ENCODE measurements around the gene MORF4L2. TPM values are rescaled to one million over a fixed set of nuclear protein-coding genes. Genes with fewer than 3 reads are reported as not detected.
"Not testable (repeated sequence)": the region's sequence is repeated elsewhere in the genome, so short reads cannot be mapped to it uniquely, and the experiment has no call there.

Gene MORF4L2
- total and polyA plus RNA-seq, 2 experiments from 2014 or later: 482 to 664 TPM

DNA sequence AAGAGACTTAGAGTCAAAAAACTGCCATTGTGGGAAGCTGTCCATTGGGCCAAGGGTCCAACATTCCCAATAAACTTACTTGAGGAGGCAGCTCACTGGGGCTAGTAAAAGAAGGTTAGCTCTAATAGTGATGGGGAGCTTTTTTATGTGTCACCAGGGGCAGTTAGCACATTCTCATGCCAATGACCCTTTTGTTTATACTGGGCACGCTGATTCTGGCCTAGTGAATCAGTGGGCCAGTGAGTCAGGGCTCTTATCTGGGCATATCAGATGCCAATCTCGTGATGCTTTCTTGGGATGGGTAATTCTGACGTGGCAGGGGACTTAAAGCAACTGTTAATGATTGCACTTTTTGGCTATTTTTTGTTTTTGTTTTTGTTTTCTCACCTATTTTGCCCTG lies 29.9 kb downstream of the MORF4L2 start:
- peak; percentile 90 for DNase-seq
- Histone ChIP-seq H3F3A (ENCODE audit: insufficient read depth) (peaks cover 13% of the 10 kb centered on the region; the same call in 1 of the 2 replicates), H3K4me2 (ENCODE audit: unreplicated experiment) (no peak overlapping the region), H3K9me2 (ENCODE audit: insufficient read depth) (no peaks in the 10 kb centered on the region), H3K9me3 (ENCODE audit: low read depth) (no peaks in the 10 kb centered on the region), H2AFZ (no peak overlapping the region), H4K20me1 (ENCODE audit: insufficient read depth) (no peaks in the 10 kb centered on the region), H3K4me1 (ENCODE audit: insufficient read depth) (peaks cover 11% of the 10 kb centered on the region), H3K9ac (0 out of 2 replicates have a peak overlapping the region, but pooled peaks have one; percentile 49), H3K27ac (peak overlapping the region; percentile 94), H3K27me3 (replicated peaks; ENCODE audit: insufficient read depth) (no peaks in the 10 kb centered on the region), H3K79me2 (ENCODE audit: insufficient read depth) (no peaks in the 10 kb centered on the region), H3K36me3 (ENCODE audit: low read depth) (no peaks in the 10 kb centered on the region), H3K4me3 (no peak overlapping the region)
- TF ChIP-seq EZH2phosphoT487 (IDR thresholded peaks at IDR 0.05; ENCODE audit: insufficient read depth, low read depth): no peak
- TF ChIP-seq EZH2 (IDR thresholded peaks at IDR 0.05; ENCODE audit: insufficient read depth, poor library complexity, severe bottlenecking): no peak
- WGBS, 2 experiments (ENCODE audit: low coverage in 1 of 2, low lambda C conversion rate in 2 of 2, missing lambda C conversion rate in 2 of 2): 0 to 3% methylated on average over 3 of the region's 3 CpGs
- in situ Hi-C loops (cut with MboI): no loop called here

DNA sequence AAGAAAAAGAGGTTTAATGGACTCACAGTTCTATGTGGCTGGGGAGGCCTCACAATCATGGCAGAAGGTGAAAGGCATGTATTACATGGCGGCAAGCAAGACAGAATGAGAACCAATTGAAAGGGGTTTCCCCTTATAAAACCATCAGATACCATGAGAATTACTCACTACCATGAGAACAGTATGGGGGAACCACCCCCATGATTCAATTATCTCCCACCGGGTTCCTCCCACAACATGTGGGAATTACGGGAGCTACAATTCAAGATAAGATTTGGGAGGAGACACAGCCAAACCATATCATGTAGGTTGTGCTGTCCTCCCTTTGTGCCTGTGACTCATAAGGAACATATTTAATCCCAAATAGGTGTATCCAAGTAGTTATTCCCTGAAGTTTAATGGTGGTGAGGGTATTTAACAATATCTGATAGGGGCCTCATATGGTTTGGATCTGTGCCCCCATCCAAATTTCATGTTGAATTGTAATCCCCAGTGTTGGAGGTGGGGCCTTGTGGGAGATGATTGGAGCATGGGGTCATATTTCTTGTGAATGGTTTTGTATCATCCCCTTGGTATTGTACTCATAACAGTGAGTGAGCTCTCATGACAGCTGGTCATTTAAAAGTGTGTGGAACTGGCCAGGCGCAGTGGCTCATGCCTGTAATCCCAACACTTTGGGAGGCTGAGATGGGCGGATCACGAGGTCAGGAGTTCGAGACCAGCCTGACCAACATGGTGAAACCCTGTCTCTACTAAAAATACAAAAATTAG lies 31.1 kb downstream of the MORF4L2 start:
- H3K9me3 ChIP-seq (ENCODE audit: low read depth); H3K27me3 ChIP-seq (replicated peaks; ENCODE audit: insufficient read depth); H2AFZ ChIP-seq; H3K9ac ChIP-seq; DNase-seq; H4K20me1 ChIP-seq (ENCODE audit: insufficient read depth); H3K36me3 ChIP-seq (ENCODE audit: low read depth); H3K4me3 ChIP-seq; H3K9me2 ChIP-seq (ENCODE audit: insufficient read depth); in situ Hi-C loops (cut with MboI); H3K4me2 ChIP-seq (ENCODE audit: unreplicated experiment); H3K79me2 ChIP-seq (ENCODE audit: insufficient read depth); H3K27ac ChIP-seq: not testable (repeated sequence)
- WGBS, 2 experiments (ENCODE audit: low coverage in 1 of 2, low lambda C conversion rate in 2 of 2, missing lambda C conversion rate in 2 of 2): 84 to 91% methylated on average over 3 to 7 of the region's 7 CpGs
- Histone ChIP-seq H3K4me1 (ENCODE audit: insufficient read depth) (peaks cover 15% of the 10 kb centered on the region), H3F3A (ENCODE audit: insufficient read depth) (peaks cover 13% of the 10 kb centered on the region; the same call in 1 of the 2 replicates)

DNA sequence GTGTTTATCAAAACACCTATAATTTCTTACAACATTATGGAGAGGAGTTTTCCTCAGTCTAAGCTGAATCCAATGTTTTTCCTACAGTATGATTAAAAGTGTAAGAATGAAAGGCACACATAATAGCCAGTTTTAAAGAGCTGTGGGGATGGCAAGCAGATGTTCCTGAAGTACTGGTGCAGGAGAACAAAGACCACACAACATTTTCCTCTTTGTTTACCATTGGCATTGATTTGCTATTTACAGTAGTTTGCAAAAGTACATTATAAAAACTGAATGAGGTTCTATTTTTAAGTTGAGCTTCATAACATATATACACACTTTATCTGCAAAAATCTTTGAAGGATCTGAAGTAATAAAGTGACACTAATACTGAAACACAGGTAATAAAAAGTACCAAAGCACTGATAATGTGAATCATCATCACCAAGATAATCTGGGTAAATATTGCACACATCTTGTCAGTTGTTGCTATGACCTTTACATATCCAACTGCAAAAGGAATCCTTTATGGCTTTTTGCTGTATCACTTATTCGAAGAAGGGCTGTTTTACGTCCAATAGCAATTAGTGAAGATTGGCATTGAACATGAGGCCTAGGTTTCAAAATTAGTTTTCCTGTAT lies 35.2 kb downstream of the MORF4L2 start:
- H3K27ac ChIP-seq: no peak overlapping the region
- TF ChIP-seq EZH2phosphoT487 (IDR thresholded peaks at IDR 0.05; ENCODE audit: insufficient read depth, low read depth): no peak
- TF ChIP-seq EZH2 (IDR thresholded peaks at IDR 0.05; ENCODE audit: insufficient read depth, poor library complexity, severe bottlenecking): no peak
- H3K27me3 ChIP-seq (replicated peaks; ENCODE audit: insufficient read depth): no peaks in the 10 kb centered on the region
- H3K79me2 ChIP-seq (ENCODE audit: insufficient read depth): no peaks in the 10 kb centered on the region
- 83 to 87% methylated on average over 2 of the region's 2 CpGs for WGBS, 2 experiments (ENCODE audit: low coverage in 1 of 2, low lambda C conversion rate in 2 of 2, missing lambda C conversion rate in 2 of 2)
- no peak for DNase-seq
- H3K9me3 ChIP-seq (ENCODE audit: low read depth): no peaks in the 10 kb centered on the region
- no peak overlapping the region for H2AFZ ChIP-seq
- no peaks in the 10 kb centered on the region for H3K36me3 ChIP-seq (ENCODE audit: low read depth)
- H3K4me1 ChIP-seq (ENCODE audit: insufficient read depth): peaks cover 7% of the 10 kb centered on the region
- H3F3A ChIP-seq (ENCODE audit: insufficient read depth): peaks cover 1% of the 10 kb centered on the region; the same call in 1 of the 2 replicates
- no peaks in the 10 kb centered on the region for H3K9me2 ChIP-seq (ENCODE audit: insufficient read depth)
- in situ Hi-C loops (cut with MboI): no loop called here
- no peak overlapping the region for H3K9ac ChIP-seq
- H3K4me2 ChIP-seq (ENCODE audit: unreplicated experiment): no peak overlapping the region
- no peaks in the 10 kb centered on the region for H4K20me1 ChIP-seq (ENCODE audit: insufficient read depth)
- no peak overlapping the region for H3K4me3 ChIP-seq

DNA sequence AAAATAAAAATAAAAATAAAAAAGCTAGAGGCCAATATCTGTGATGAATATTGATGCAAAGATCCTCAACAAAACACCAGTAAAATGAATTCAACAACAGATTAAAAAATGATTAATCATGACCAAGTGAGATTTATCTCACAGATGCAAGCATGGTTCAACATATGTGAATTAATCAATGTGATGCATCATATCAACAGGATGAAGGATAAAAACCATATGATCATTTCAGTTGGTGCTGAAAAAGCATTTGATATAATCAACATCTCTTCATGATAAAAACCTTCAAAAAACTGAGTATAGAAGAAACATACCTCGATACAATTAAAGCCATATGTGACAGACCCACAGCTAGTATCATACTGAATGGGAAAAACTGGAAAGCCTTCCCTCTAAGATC lies 38.9 kb downstream of the MORF4L2 start:
- H3K79me2 ChIP-seq (ENCODE audit: insufficient read depth): no peaks in the 10 kb centered on the region
- H2AFZ ChIP-seq: no peak overlapping the region
- no peak overlapping the region for H3K4me2 ChIP-seq (ENCODE audit: unreplicated experiment)
- no peak for TF ChIP-seq EZH2phosphoT487 (IDR thresholded peaks at IDR 0.05; ENCODE audit: insufficient read depth, low read depth)
- TF ChIP-seq EZH2 (IDR thresholded peaks at IDR 0.05; ENCODE audit: insufficient read depth, poor library complexity, severe bottlenecking): no peak
- 0 to 5% methylated on average over 1 of the region's 1 CpG for WGBS, 2 experiments (ENCODE audit: low coverage in 1 of 2, low lambda C conversion rate in 2 of 2, missing lambda C conversion rate in 2 of 2)
- H3K36me3 ChIP-seq (ENCODE audit: low read depth): no peaks in the 10 kb centered on the region
- H3K4me1 ChIP-seq (ENCODE audit: insufficient read depth): 0 out of 2 replicates have a peak, but pooled peaks cover 4% of the 10 kb centered on the region
- H3K9ac ChIP-seq: no peak overlapping the region
- H3K27me3 ChIP-seq (replicated peaks; ENCODE audit: insufficient read depth): no peaks in the 10 kb centered on the region
- DNase-seq: no peak
- no peak overlapping the region for H3K27ac ChIP-seq
- no peak overlapping the region for H3K4me3 ChIP-seq
- in situ Hi-C loops (cut with MboI): no loop called here
- H3F3A ChIP-seq (ENCODE audit: insufficient read depth): no peaks in the 10 kb centered on the region
- no peaks in the 10 kb centered on the region for H3K9me2 ChIP-seq (ENCODE audit: insufficient read depth)
- no peaks in the 10 kb centered on the region for H4K20me1 ChIP-seq (ENCODE audit: insufficient read depth)
- no peaks in the 10 kb centered on the region for H3K9me3 ChIP-seq (ENCODE audit: low read depth)

Measured in GM23248 (cell line).